ENCODE measurements around the gene SIRT7.

Gene SIRT7

DNA sequence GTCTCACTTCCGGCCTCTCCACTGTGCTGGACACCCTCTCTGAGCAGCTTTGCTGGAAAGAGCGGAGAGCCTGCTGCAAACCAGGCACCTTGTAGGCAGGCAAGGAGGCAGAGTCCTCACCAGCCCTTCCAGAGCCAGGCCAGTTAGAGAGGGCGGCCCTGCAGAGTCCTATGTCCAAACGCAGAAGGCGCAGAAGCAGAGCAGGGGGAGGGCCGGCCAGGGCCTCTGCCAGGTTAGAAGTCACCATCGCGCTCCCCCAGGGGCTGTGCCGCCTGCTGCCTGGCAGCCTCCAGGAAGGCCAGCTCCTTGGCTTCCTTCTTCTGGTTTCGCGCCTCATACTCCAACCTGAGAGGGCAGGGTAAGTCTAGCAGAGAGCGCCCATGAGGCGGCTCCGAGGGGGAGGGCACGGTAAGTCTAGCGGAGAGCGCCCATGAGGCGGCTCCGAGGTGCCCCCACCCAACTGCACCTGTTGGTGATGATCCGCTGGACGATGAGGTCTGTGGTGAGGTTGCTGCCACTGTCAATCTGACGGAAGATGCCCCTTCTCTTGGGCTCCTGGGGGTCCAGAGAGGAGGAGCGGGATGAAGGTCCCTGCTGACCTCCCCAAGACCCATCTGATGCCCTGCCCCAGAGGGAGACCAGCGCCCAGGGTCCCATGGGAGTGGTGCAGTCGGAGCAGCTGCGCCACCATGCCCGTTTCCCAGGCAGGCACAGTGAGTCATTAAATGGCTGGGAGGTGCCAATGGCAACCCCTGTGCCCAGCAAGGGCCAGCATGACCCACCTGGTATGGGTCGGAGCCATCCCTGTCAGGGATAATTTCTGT, 13.2 kb downstream of the SIRT7 start:
- DNase-seq = no peak

DNA sequence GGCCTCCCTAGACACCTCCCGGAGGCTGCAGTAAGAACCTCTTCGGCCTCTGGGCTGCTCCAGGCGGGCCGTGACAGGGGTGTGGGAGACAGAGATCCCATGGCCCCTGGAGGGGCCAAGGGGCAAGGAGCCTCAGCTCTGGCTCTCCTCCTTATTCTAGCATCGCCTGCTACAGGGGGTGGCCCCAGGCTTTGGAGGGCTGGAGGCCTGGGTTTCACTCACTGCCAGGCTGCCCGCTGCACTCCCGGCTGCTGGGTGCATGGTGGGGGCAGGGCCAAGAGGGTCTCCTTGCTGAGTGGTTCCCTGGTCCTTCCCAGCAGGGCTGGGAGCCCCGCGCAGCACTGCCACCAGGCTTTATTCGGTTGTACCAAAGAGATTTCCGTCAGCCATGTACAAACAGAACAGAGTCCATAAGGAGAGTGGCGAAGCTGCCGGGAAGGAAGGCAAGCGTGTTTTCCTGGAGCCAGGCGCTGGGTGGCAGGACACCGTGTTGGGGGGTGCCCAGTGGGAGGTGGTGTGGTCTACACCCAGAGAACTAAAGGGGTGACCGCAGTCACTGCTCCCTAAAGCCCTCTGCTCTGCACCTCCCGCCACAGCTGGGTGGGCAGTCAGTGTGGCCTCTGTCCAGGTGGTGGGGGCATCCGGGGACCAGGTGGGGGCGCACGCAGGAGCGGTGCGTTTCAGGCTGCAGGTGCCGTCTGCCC, 13.9 kb downstream of the SIRT7 start:
- DNase-seq = no peak

DNA sequence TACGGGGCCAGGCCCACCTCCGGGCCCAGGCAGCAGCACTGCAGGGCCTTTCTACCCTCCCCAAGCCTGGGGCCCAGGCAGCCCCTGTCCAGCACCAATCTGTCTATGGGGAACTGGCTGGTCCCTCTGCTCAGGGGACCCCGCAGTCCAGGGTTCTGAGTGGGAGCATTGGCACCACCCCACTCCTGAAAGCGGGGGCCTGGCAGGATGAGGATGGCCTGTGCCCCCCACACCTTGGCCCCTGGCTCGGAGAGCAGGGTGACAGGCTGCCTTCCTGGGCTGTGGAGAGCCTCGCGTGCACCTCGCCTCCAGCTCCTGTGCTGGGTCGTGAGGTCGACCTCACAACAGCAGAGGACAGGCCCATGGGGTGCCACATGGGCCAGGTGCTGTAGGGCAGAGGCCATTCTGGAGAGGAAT, 14.6 kb downstream of the SIRT7 start:
- DNase-seq = no peak

GRCh38 chr17:81902653-81903414, 15.1 kb downstream of the SIRT7 start:
- no peak for DNase-seq

DNA sequence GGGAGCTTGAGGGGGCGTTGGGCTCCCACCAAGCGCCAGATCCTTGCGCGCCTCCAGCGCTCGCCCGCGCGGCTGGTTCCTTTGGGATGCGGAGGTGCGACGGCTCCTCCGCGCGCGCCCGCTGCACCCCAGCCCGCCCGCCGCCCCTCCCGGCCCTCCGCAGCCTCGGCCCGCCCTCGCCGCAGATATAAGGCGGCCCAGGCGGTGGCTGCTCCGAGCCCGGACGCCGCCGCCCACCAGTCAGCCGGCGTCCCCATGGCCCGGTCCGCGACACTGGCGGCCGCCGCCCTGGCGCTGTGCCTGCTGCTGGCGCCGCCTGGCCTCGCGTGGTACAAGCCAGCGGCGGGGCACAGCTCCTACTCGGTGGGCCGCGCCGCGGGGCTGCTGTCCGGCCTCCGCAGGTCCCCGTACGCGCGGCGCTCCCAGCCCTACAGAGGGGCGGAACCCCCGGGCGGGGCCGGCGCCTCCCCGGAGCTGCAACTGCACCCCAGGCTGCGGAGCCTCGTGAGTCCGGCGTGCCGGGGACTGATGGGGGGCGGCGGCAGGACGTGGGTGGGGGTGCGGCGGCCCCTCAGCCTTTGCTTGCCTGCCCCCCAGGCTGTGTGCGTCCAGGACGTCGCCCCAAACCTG, 15.8 kb downstream of the SIRT7 start, which contains the start of gene NPB:
TSS of gene NPB (plus strand) at position 216 of the 630 bp plus-strand sequence. CDS start at position 256, 40 bp downstream.
- DNase-seq = no peak

DNA sequence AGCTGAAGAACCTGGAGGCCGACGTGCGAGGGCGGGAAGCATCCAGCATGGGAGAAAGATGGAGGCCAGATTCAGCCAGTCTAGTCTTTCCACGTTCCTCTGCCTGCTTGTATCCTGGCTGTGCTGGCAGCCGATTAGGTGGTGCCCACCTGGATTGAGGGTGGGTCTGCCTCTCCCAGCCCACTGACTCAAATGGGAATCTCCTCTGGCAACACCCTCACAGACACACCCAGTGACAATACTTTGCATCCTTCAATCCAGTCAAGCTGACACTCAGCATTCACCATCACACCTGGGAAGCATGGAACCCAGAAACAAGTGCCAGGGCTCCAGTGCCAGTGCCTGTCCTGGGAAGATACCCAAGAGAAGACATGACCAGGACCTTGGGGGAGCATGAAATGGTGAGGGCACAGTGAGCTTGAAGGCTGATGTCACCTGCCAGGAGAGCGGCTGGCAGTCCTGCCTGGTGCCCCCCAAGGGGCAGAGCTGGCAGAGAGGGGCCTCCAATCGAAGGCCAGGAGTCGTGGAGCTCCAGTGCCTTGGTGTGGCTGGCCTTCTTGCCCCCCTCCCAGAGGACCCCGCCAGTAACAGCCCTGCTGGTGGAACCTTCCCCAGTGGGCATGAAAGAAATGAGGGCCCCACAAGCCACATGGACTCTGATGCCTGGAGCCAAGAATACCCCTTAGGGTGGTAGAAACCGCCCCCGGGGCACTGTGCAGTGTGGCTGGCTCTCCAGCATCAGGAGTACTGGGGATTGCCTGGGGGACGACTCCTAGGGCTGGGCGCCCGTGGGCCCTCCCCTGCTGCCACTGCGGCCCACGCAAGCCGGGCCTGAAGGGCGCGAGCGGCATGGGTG, 16.6 kb downstream of the SIRT7 start:
- no peak for DNase-seq

DNA sequence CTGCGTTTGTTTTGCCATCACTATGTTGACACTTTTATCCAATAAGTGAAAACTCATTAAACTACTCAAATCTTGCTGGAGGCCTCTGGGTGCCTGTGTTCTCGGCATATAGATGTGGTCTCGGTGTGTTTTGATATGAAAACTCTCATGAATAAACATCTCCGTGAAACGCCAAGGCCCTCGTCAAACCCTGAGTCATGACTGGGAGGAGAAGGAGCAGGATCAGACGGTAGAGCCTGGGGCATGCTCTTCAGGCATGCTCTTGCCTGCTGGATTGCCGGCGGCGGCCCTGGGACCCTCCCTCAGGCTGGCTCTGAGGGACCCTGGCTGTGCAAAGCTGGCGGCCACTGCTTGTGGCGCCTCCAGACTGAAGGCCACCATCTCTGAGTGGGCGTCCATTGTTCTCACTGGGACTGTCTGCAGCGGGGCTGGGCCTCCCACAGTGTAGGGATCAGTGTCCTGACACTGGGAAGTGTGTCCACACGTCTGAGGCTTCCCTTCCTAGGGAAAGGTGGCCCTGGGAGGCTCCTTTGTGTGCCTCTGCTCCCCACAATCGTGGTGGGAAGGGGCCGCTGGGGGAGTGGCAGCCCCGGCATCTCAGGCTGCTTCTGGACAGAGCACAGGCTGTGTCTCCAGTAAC, 17.7 kb downstream of the SIRT7 start:
- DNase-seq = no peak

GRCh38 chr17:81899514-81900166, 18.3 kb downstream of the SIRT7 start:
- no peak for DNase-seq

DNA sequence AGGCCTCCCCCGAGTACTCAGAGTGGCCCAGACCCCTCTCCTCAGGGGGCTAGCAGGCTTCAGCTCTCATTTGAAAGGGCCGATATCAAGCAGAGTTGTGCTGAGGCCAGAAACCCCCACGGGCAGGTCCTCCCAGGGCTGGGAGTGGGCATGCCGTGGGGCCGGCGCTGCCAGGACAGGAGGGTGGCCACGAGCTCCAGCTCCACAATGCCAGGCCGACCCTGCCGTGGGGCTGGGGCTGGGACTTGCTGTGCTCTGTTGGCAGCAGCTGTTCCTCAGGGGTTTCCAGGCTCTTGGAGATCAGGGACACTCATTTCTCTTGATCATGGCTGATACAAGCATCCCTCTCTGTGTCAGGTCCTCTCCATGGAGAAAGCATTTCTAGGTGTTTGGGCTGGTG, 19.1 kb downstream of the SIRT7 start:
- DNase-seq = no peak

- DNase-seq = no peak
Observed at GRCh38 chr17:81898029-81898866, 19.7 kb downstream of the SIRT7 start.

DNA sequence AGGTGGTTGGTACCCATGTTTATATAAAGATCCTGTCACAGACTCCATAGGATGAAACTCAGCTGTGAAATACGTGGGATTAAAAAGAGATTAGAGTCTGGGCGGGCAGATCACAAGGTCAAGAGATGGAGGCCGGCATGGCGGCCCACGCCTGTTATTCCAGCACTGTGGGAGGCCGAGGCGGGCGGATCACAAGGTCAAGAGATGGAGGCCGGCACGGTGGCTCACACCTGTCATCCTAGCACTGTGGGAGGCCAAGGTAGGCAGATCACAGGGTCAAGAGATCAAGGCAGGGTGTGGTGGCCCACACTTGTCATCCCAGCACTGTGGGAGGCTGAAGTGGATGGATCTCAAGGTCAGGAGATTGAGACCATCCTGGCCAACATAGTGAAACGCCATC, 22.6 kb downstream of the SIRT7 start:
- no peak for DNase-seq

GRCh38 chr17:81891303-81891552, 26.7 kb downstream of the SIRT7 start:
- DNase-seq = no peak

DNA sequence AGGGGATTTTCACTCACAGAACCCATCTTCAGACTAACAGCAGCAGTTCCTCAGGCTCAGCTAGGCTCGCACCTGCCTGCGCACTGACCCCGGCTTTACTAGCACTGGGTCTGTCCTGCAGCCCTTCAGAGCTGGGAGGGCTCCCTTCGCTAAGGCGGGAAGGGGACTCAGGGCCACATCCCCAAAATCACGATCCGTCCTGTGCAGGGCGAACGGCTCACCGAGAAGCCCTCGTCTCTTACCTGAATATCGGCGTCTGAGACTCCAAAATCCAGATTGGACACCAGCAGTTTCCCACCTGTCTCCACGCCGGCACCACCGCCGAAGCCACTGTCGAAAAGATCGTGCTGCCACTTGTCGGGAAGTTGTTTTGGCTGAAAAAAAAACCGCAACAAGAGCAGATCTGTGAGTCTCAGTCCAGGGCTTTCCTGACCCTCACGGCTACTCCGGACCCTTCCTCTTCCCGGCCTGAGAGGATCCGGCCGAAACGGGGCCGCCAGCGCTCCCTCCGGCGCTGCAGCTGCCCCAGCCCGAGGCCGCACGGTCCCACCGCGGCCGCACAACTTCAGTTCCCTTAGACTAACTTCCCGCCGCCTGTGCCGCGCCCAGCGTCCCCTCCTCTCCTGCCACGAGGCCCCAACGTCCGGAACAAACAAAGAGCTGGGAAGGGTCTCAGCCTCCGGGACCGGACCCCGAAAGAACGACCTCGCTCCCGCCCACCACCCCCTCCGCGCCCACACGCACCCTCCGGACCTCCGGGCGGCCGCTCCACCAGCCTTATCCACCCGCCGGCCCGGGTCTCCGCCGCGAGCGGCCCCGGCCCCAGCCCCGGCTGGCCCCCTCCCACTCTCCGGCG, 27.3 kb downstream of the SIRT7 start:
- DNase-seq = no peak

- DNase-seq = no peak
Observed at GRCh38 chr17:81889602-81890001, 28.4 kb downstream of the SIRT7 start.

DNA sequence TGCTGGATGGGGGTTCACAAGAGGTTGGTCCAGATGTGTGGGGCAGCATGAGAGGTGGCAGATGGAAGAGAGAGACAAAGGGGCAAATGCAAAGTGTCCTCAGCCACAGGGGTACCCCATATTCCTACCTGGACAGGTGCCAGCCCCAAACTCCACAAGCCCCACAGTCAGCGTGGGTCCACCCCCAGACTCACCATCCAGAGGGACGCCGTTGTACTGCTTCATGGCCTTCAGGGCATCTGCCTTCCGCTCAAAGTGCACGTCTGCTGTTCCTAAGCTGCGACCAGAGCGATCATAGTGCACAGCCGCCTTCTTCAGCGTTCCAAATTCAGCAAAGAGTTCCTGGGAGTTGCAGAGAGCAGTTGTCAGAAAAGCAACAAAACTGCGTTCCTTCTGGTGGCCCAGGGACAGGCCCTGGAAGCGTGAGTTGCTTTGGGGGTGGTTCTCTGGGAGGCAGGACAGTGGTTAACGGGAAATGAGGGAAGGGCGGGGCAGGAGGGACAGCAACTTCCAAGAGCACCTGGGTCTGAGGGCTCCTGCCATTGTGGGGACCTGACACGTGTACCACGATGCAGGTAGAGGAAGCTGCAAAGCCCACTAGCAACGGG, 28.9 kb downstream of the SIRT7 start:
- no peak for DNase-seq

- no peak for DNase-seq
Observed at GRCh38 chr17:81888105-81888987, 29.6 kb downstream of the SIRT7 start.

GRCh38 chr17:81885869-81886548, 32.0 kb downstream of the SIRT7 start:
- no peak for DNase-seq

Measured in NCI-H2107 (cell line).